Activated T-cell treated with anti-CD3 and anti-CD28 coated beads, Interleukin-2, amount 50 U/mL, for 4 hours (primary cell): Measurements from ENCODE around the gene PLEKHM2. TPM values are rescaled to one million over a fixed set of nuclear protein-coding genes. Genes with fewer than 3 reads are reported as not detected.

ENCODE experiments used
- ATAC-seq, 2 donors: fragments of 200-7000 bp; cut with Tn5 transposase; one replicate each; pipeline ENCODE4 v1.10.0; 2021
- DNase-seq: peaks from one replicate; pipeline ENCODE4 v3.0.0-alpha.2; 2020
- H3K27me3 Mint-ChIP-seq: one replicate; pipeline ENCODE4 v1.8.0; 2021; ENCODE audit warnings: low read depth, mixed read lengths
- H3K36me3 Mint-ChIP-seq: one replicate; pipeline ENCODE4 v1.8.0; 2022; ENCODE audit warnings: mixed read lengths; ENCODE audit not compliant: insufficient read depth
- H3K4me1 Mint-ChIP-seq: one replicate; pipeline ENCODE4 v1.8.0; 2021; ENCODE audit warnings: low read depth, mixed read lengths
- H3K4me3 Mint-ChIP-seq: one replicate; pipeline ENCODE4 v1.8.0; 2021; ENCODE audit warnings: mild to moderate bottlenecking, moderate library complexity, mixed read lengths
- H3K9me3 Mint-ChIP-seq: one replicate; pipeline ENCODE4 v1.8.0; 2021; ENCODE audit warnings: mixed read lengths
- total RNA-seq, 3 donors: library from RNA; stranded (reverse); gene quantifications; one replicate each; pipeline ENCODE4 v1.2.1, GENCODE V29; 2021

Gene PLEKHM2
- total RNA-seq, 3 donors from 2014 or later: 58.1 to 67.5 (median 62.1) TPM

- Mint-ChIP-seq H3K9me3 (no peaks in the 10 kb centered on the region), H3K36me3 (no peaks in the 10 kb centered on the region), H3K4me1 (peaks cover 18% of the 10 kb centered on the region), H3K4me3 (no peak overlapping the region), H3K27me3 (peaks cover 46% of the 10 kb centered on the region)
- no peak for DNase-seq
- ATAC-seq: peak; percentile 10 to 19
These were observed 72.3 kb downstream of the PLEKHM2 start for GRCh38 chr1:15756143-15757015.

DNA sequence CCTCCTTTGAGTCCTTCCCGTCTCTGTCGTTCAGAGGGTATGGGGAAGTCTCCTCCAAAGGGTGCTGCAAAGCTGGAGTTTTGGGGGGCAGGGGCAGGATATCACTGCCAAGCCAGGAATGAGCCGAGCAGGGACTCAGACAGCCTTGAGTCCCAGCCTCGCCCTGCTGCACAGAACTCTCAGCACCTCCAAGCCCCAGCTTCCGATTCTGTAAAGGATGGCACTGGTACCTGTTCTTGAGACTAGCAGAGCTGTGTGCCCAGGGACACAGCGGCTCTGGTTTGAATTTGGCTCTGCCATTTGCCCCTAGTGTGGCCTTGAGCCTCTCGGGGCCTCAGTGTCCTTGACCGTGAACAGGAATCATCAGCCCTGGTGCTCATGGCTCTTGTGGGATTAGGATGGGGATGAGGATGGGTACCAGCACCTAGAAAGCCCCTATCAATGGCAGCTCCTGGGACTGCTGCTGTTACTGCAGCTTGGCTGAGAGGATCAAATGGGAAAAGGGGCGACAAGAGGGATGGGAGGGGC, 73.0 kb downstream of the PLEKHM2 start:
- H3K4me1 Mint-ChIP-seq: peaks cover 18% of the 10 kb centered on the region
- H3K9me3 Mint-ChIP-seq: no peaks in the 10 kb centered on the region
- DNase-seq: no peak
- H3K36me3 Mint-ChIP-seq: no peaks in the 10 kb centered on the region
- peaks cover 48% of the 10 kb centered on the region for H3K27me3 Mint-ChIP-seq
- peak overlapping the region; percentile 26 for H3K4me3 Mint-ChIP-seq
- ATAC-seq: no peak

DNA sequence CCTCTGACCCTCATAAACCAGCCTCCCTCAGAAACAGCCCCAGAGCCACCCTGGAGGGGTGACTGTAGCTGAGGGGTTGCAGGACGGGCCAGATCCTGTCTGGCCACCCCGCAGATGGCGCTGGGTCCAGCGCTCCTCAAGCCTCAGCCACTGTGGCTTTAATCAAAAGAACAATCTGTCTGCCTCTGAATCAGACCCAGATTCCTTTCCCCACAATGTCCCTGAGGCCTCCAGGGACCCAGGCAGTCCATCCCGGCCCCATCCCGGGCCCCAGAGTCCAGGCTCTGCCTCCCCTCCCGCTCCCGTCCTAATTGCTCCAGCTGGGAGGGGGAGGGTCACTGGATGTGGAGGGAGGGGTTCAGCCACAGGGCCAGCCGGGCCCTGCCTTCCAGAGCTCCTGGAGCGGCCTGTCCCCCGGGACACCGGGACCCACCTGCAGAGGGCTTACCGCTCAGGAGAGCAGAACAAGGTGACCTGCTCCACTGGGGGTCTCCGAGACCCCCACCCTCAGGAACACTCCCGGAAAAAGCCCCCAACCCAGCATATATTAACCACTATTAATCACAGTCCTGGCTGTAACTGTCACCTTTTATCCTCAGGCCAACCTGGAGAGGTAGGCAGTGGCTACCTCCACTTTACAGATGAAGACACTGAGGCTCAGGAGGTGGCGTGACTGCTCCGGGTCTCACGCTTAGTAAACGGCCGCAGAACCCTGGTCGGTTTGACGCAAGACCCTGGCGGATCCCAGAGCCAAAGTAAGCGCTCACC, 73.6 kb downstream of the PLEKHM2 start:
- Mint-ChIP-seq H3K9me3 (no peaks in the 10 kb centered on the region), H3K4me3 (peak overlapping the region; percentile 58), H3K4me1 (peaks cover 18% of the 10 kb centered on the region), H3K36me3 (no peaks in the 10 kb centered on the region), H3K27me3 (peaks cover 46% of the 10 kb centered on the region)
- DNase-seq: no peak
- ATAC-seq: no peak

DNA sequence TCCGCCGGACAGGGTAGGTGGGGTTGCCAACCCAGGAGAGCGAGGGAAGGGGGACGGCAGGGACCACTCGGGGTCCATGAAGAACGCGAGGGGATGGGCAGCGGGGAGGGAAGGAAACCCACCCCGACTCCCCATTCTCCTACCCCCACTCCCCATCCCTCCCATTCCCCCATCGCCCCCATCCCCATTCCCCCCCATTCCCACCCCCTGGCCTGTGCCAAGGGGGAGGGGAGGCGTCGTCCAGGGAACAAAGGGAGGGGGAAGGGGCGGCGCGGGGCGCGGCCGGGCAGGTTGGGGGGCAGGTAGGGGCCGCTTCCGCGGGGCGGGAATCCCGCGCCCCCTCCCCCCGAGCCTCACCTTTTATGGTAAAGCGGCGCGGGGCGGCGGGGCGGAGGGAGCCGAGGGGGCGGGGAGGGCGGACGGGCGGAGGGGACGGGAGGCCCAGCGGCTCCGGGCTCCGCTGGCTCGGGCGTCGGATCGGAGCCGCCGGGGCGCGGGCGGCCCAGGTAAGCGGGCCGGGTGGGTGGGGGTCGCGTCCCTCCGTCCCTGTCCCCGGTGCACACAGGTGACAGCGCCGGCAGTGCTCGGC, 74.3 kb downstream of the PLEKHM2 start, which contains the start of gene FBLIM1:
TSS of gene FBLIM1 (plus strand) at position 453 of the 589 bp plus-strand sequence. CDS start 6,189 bp downstream, outside the sequence.
- peak; percentile 38 to 52 for ATAC-seq
- Mint-ChIP-seq H3K4me1 (peaks cover 18% of the 10 kb centered on the region), H3K36me3 (no peaks in the 10 kb centered on the region), H3K4me3 (peak within 1 kb of the TSS; percentile 58), H3K27me3 (peaks cover 46% of the 10 kb centered on the region), H3K9me3 (no peaks in the 10 kb centered on the region)
- DNase-seq: no peak

DNA sequence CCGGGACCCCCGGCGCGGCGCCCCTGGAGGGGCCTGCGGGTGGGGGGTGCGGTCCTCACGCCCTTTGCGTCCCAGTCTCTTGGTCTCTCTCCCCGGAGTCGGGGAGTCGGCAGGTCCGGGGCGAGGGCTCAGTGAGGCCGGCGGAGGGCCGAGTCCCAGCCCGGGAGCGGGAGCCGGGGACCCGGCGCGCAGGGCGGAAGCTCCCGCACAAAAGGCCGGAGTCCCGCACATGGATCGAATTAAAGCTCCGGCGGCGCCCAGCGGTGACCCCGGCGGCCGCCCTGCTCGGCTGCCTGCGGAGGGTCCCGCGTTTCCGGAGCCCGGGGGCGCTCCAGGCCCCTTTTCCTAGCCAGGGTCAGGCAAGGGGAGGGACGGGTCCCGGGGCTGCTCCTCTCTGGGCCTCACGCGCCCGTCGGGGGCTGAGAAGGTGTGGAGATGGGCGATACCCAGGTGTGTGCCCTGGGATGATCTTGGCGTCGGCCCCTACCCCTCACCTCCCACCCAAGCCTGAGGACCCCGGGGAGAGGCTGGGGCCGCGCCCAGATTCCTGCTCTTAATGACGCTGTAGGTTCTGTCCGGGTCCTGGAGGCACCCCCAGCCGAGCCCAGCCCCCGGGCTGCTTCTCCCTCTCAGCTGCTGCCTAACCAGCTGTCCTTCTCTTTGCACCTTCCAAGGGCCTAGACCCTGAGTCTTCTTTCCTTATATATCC, 75.0 kb downstream of the PLEKHM2 start:
- ATAC-seq (peak; percentile 47 to 64), DNase-seq (no peak)
- peaks cover 45% of the 10 kb centered on the region for H3K27me3 Mint-ChIP-seq
- no peaks in the 10 kb centered on the region for H3K36me3 Mint-ChIP-seq
- no peak overlapping the region for H3K4me3 Mint-ChIP-seq
- no peaks in the 10 kb centered on the region for H3K9me3 Mint-ChIP-seq
- peaks cover 18% of the 10 kb centered on the region for H3K4me1 Mint-ChIP-seq

DNA sequence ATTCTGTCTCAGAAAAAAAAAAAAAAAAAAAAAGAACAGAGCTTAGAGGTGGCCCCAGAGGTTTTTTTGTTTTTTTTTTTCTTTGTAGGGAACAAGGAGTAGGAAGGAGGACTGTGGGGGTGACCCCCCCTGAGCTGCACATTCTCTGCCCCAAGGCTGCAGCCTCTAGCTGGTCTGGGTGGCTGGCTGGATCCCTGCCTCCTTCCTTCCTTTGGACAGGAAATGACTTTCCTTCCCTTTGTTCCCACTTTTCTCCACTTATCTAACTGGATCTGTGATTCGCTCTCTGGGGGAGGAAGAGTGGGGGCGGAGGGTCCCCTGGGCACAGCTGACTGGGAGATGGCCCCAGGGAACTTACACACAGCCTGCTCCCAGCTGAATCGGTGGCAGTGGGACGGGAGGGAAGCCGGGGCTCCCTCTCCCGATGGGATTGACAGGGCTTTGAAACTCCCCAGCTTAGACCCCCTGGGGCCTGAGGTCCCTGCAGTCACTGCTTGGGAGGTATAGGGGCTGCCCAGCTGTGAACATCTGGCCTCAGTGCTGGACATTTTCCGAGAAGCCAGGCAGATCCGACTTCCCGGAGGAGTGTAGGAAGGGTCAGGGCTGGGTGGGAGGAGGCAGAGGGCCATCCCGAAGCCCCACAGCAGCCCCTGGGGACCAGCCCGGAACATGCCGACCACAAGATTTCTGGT, 76.5 kb downstream of the PLEKHM2 start:
- Mint-ChIP-seq H3K4me3 (no peak overlapping the region), H3K36me3 (no peaks in the 10 kb centered on the region), H3K9me3 (no peaks in the 10 kb centered on the region), H3K27me3 (peaks cover 43% of the 10 kb centered on the region), H3K4me1 (peaks cover 18% of the 10 kb centered on the region)
- DNase-seq (no peak), ATAC-seq (no peak)

- peaks cover 37% of the 10 kb centered on the region for H3K27me3 Mint-ChIP-seq
- H3K4me1 Mint-ChIP-seq: peaks cover 12% of the 10 kb centered on the region
- DNase-seq (no peak), ATAC-seq (no peak)
- no peaks in the 10 kb centered on the region for H3K36me3 Mint-ChIP-seq
- no peak overlapping the region for H3K4me3 Mint-ChIP-seq
- H3K9me3 Mint-ChIP-seq: no peaks in the 10 kb centered on the region
These were observed 77.4 kb downstream of the PLEKHM2 start for GRCh38 chr1:15761366-15762128.

DNA sequence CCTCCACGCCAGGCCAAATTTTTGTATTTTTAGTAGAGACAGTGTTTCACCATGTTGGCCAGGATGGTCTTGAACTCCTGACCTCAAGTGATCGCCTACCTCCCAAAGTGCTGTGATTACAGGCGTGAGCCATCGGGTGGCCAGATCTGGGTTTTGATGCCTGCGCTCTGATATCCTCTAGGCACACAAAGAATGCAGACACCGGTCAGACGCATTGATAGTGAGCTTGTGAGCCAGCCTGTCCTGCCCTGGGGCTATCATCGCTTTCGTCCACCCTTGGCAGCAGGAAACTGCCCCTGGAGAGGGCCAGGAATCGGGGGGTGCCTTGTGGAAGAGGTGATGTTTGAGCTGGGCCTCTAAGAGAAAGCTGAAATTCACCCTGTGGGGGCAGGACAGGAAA, 78.4 kb downstream of the PLEKHM2 start:
- peaks cover 27% of the 10 kb centered on the region for H3K27me3 Mint-ChIP-seq
- H3K4me3 Mint-ChIP-seq: no peak overlapping the region
- no peaks in the 10 kb centered on the region for H3K9me3 Mint-ChIP-seq
- H3K4me1 Mint-ChIP-seq: peaks cover 5% of the 10 kb centered on the region
- ATAC-seq (no peak), DNase-seq (no peak)
- H3K36me3 Mint-ChIP-seq: no peaks in the 10 kb centered on the region

DNA sequence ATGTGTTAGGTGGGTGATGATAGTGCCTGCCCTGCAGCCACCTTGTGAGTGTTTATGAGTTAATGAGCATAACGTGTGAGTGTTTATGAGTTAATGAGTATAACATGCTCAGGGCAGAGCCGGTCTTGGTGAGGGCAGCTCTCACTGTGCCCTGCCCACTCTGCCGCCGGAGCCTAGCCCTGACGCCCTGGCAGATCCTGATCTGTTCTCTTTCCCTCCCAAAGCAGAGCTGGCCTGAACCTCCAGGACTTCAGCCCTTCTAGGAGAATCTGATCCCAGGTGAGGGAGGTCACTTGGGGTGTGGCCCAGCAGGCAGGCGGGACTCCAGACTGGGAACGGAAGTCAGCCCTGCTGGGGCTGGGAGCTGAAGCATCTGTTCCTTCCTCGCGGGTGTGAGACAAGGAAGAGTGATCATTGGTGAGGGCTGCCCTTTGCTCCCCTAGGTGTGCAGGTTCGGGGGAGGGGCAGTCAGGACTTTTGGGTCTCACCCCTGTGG, 80.2 kb downstream of the PLEKHM2 start:
- ATAC-seq (no peak), DNase-seq (no peak)
- Mint-ChIP-seq H3K4me1 (peaks cover 2% of the 10 kb centered on the region), H3K27me3 (peaks cover 29% of the 10 kb centered on the region), H3K9me3 (no peaks in the 10 kb centered on the region), H3K36me3 (no peaks in the 10 kb centered on the region), H3K4me3 (no peak overlapping the region)

- Mint-ChIP-seq H3K9me3 (no peaks in the 10 kb centered on the region), H3K27me3 (peaks cover 24% of the 10 kb centered on the region), H3K4me1 (no peaks in the 10 kb centered on the region), H3K4me3 (no peak overlapping the region), H3K36me3 (no peaks in the 10 kb centered on the region)
- DNase-seq (no peak), ATAC-seq (no peak)
These were observed 80.8 kb downstream of the PLEKHM2 start for GRCh38 chr1:15764890-15765289.

DNA sequence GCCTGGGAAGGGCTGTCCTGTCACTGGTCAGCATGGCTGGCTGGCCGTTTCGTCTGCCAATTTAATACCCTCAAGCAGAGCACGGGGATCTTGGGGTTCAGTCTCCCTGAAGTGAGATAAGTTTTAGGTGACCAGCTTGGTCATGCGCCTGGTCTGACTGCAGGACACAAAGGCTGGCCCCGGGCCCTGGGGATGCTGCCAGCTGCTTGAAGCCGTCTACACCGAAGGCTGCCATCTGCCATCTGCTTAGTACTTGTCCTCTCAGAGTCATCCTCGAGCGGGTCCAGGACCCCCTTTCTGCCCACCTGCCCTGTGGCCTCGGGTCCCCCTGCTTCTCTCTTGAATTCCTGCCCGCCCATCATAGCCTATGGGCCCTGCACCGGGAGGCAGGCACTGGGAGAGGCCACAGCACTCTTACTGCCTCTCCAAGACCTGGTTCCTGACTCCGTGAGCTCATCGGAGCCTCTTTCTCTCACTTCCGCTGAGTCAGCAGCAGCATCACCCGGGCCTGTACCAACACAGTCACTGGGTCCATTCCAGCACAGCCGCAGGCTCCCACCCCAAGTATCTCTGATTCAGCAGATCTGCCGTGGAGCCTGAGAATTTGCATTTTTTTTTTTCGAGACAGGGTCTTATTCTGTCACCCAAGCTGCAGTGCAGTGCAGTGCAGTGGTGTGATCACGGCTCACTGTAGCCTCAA, 81.5 kb downstream of the PLEKHM2 start:
- no peak for DNase-seq
- no peaks in the 10 kb centered on the region for H3K36me3 Mint-ChIP-seq

GRCh38 chr1:15767941-15768340, 83.8 kb downstream of the PLEKHM2 start:
- Mint-ChIP-seq H3K9me3 (no peaks in the 10 kb centered on the region), H3K27me3 (peaks cover 23% of the 10 kb centered on the region), H3K4me1 (no peaks in the 10 kb centered on the region), H3K4me3 (no peak overlapping the region), H3K36me3 (no peaks in the 10 kb centered on the region)
- ATAC-seq (no peak), DNase-seq (no peak)

More for the DNA sequence above, 81.5 kb downstream of the PLEKHM2 start:
- H3K9me3 Mint-ChIP-seq: no peaks in the 10 kb centered on the region
- H3K27me3 Mint-ChIP-seq: peaks cover 21% of the 10 kb centered on the region
- no peak overlapping the region for H3K4me3 Mint-ChIP-seq
- no peak for ATAC-seq
- no peaks in the 10 kb centered on the region for H3K4me1 Mint-ChIP-seq
